ENCODE data around the gene ZNF689. TPM values are rescaled to one million over a fixed set of nuclear protein-coding genes. Genes with fewer than 3 reads are reported as not detected.
"Not testable (repeated sequence)": the region's sequence is repeated elsewhere in the genome, so short reads cannot be mapped to it uniquely, and the experiment has no call there.

Gene ZNF689
- total RNA-seq, 1 experiment from 2014 or later, result 10.3 TPM

DNA sequence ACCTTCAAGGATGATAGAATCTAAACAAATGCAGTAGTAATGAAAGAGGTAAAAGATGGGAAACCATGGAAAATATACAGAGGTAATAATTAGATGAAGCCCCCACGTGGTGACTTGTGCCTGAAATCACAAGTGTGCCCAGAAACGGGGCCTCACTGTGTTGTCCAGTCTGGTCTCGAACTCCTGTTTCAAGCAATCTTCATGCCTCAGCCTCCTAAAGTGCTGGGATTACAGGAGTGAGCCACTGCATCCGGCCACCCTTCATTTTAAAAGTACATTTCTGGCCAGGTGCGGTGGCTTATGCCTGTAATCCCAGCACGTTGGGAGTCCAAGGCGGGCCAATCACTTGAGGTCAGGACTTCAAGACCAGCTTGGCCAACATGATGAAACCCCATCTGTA lies 26.4 kb upstream of the ZNF689 start (continued):
- TF ChIP-seq, protein P1, sequence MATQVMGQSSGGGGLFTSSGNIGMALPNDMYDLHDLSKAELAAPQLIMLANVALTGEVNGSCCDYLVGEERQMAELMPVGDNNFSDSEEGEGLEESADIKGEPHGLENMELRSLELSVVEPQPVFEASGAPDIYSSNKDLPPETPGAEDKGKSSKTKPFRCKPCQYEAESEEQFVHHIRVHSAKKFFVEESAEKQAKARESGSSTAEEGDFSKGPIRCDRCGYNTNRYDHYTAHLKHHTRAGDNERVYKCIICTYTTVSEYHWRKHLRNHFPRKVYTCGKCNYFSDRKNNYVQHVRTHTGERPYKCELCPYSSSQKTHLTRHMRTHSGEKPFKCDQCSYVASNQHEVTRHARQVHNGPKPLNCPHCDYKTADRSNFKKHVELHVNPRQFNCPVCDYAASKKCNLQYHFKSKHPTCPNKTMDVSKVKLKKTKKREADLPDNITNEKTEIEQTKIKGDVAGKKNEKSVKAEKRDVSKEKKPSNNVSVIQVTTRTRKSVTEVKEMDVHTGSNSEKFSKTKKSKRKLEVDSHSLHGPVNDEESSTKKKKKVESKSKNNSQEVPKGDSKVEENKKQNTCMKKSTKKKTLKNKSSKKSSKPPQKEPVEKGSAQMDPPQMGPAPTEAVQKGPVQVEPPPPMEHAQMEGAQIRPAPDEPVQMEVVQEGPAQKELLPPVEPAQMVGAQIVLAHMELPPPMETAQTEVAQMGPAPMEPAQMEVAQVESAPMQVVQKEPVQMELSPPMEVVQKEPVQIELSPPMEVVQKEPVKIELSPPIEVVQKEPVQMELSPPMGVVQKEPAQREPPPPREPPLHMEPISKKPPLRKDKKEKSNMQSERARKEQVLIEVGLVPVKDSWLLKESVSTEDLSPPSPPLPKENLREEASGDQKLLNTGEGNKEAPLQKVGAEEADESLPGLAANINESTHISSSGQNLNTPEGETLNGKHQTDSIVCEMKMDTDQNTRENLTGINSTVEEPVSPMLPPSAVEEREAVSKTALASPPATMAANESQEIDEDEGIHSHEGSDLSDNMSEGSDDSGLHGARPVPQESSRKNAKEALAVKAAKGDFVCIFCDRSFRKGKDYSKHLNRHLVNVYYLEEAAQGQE (IDR thresholded peaks at IDR 0.05; ENCODE audit: low read depth), result no peak
- no peak for TF ChIP-seq ZFX (IDR thresholded peaks at IDR 0.05)
- TF ChIP-seq, protein P2, sequence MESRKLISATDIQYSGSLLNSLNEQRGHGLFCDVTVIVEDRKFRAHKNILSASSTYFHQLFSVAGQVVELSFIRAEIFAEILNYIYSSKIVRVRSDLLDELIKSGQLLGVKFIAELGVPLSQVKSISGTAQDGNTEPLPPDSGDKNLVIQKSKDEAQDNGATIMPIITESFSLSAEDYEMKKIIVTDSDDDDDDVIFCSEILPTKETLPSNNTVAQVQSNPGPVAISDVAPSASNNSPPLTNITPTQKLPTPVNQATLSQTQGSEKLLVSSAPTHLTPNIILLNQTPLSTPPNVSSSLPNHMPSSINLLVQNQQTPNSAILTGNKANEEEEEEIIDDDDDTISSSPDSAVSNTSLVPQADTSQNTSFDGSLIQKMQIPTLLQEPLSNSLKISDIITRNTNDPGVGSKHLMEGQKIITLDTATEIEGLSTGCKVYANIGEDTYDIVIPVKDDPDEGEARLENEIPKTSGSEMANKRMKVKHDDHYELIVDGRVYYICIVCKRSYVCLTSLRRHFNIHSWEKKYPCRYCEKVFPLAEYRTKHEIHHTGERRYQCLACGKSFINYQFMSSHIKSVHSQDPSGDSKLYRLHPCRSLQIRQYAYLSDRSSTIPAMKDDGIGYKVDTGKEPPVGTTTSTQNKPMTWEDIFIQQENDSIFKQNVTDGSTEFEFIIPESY (IDR thresholded peaks at IDR 0.05; ENCODE audit: extremely low read depth, insufficient replicate concordance, low read length), result no peak
- no peak for TF ChIP-seq JUND (IDR thresholded peaks at IDR 0.05)
- TF ChIP-seq SRF (IDR thresholded peaks at IDR 0.05; ENCODE audit: low read depth), result no peak
- no peak for TF ChIP-seq SP1 (IDR thresholded peaks at IDR 0.05; ENCODE audit: low read depth)
- no peak for TF ChIP-seq POLR2A (IDR thresholded peaks at IDR 0.05; ENCODE audit: borderline replicate concordance, extremely low read depth, insufficient read depth, insufficient read length)

DNA sequence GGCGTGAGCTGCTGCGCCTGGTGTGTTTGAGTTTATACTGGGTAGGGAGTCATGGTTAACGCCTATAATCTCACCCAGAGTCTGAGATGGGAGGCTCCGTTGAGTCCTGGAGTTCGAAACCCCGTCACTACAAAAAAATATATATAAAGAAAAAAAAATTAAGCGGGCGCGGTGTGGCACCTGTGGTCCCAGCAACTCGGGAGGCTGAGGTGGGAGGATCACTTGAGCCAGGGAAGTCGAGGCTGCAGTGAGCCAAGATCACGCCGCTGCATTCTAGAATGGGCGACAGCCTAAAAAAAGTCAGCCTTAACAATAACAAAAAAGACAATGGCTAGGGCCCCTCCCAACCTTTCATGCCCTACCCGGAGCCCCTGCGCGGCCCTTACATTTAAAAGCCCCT lies 23.3 kb upstream of the ZNF689 start:
- H4K20me1 ChIP-seq (ENCODE audit: insufficient read depth), result no peaks in the 10 kb centered on the region
- no peaks in the 10 kb centered on the region for H3K36me3 ChIP-seq (ENCODE audit: control insufficient read depth in 1 of 2, insufficient read depth in 2 of 2, low read length in 2 of 2)
- ChIA-PET CTCF (interaction anchor here (0.7 to 3.9 kb wide), 9 partner anchors 17 to 490 kb away, joined by 3 to 24 read pairs (median 4); partner anchors contain the start of genes DCTPP1, FBRS and PRR14), RAD21 (ENCODE audit: low non-redundant PET in 1 of 2, low total read pairs in 2 of 2, uncharacterized antibody in 2 of 2, unreplicated experiment in 2 of 2) (interaction anchor here in 1 of 2 experiments (0.6 to 0.9 kb wide), 2 partner anchors 204 to 962 kb away, joined by 3 to 5 read pairs; partner anchors contain the start of gene DCTPP1), POLR2A (interaction anchor here (0.8 to 1.4 kb wide), 8 partner anchors 17 to 262 kb away, joined by 3 to 12 read pairs (median 4); partner anchors contain the start of genes DCTPP1, PRR14, ZNF689 and ZNF747)
- peak overlapping the region; percentile 98 for H3K9ac ChIP-seq (ENCODE audit: low read length)
- no peak overlapping the region for H2AFZ ChIP-seq (ENCODE audit: low read depth, low read length, poor library complexity, severe bottlenecking)
- H3K4me1 ChIP-seq (ENCODE audit: control insufficient read depth in 1 of 2, insufficient read depth in 2 of 2, low read length in 2 of 2), result peaks cover 8 to 41% of the 10 kb centered on the region in 2 experiments; a peak in 3 of 4 replicates
- peaks cover 13% of the 10 kb centered on the region for H3K79me2 ChIP-seq (ENCODE audit: insufficient read depth, low read length)
- peak overlapping the region; percentile 90 for H3K4me2 ChIP-seq (ENCODE audit: low read length)
- no peaks in the 10 kb centered on the region for H3K9me2 ChIP-seq (ENCODE audit: insufficient read depth)
- peak overlapping the region; percentile 89 for H3K27ac ChIP-seq (ENCODE audit: low read depth, low read length)
- BruUV-seq (replicated peaks), result TSS peak; percentile 98
- no peaks in the 10 kb centered on the region for H3K27me3 ChIP-seq (ENCODE audit: insufficient read depth, low read length)
- no peak for TF ChIP-seq ZNF274 (IDR thresholded peaks at IDR 0.05; ENCODE audit: low read depth, low read length)
- no peak for TF ChIP-seq POLR2A (IDR thresholded peaks at IDR 0.05; ENCODE audit: borderline replicate concordance, extremely low read depth, insufficient read depth, insufficient read length)
- no peak for TF ChIP-seq CEBPB (IDR thresholded peaks at IDR 0.05; ENCODE audit: low read depth)
- H3K4me3 ChIP-seq (replicated peaks in 1 of 2; ENCODE audit: low read depth in 1 of 2, low read length in 2 of 2), result peak overlapping the region; percentile 76 to 88
- ATAC-seq (no peak), DNase-seq (ENCODE audit: low read depth, low spot score) (no peak)
- intact Hi-C loops (cut with micrococcal nuclease), result no loop called here
- H3K9me3 ChIP-seq (ENCODE audit: control insufficient read depth in 1 of 2, insufficient read depth in 1 of 2, low read depth in 1 of 2, low read length in 2 of 2), result no peaks in the 10 kb centered on the region

DNA sequence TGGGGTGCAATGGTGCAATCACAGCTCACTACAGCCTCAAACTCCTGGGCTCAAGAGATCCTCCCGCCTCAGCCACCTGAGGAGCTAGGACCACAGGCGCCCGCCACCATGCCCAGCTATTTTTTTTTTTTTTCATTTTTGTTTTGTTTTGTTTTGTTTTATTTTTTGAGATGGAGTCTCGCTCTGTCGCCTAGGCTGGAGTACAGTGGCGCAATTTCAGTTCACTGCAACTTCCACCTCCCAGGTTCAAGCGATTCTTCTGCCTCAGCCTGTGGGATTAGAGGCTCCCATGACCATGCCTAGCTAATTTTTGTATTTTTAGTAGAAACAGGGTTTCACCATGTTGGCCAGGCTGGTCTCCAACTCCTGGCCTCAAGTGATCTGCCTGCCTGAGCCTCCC lies 22.3 kb upstream of the ZNF689 start:
- H3K9ac ChIP-seq (ENCODE audit: low read length); H3K27ac ChIP-seq (ENCODE audit: low read depth, low read length); intact Hi-C loops (cut with micrococcal nuclease); H4K20me1 ChIP-seq (ENCODE audit: insufficient read depth); H3K4me3 ChIP-seq (replicated peaks in 1 of 2; ENCODE audit: low read depth in 1 of 2, low read length in 2 of 2); H3K9me3 ChIP-seq (ENCODE audit: control insufficient read depth in 1 of 2, insufficient read depth in 1 of 2, low read depth in 1 of 2, low read length in 2 of 2); H3K4me2 ChIP-seq (ENCODE audit: low read length); H3K9me2 ChIP-seq (ENCODE audit: insufficient read depth); H3K36me3 ChIP-seq (ENCODE audit: control insufficient read depth in 1 of 2, insufficient read depth in 2 of 2, low read length in 2 of 2); DNase-seq (ENCODE audit: low read depth, low spot score); POLR2A ChIA-PET; H2AFZ ChIP-seq (ENCODE audit: low read depth, low read length, poor library complexity, severe bottlenecking); BruUV-seq (replicated peaks); ATAC-seq; H3K27me3 ChIP-seq (ENCODE audit: insufficient read depth, low read length): not testable (repeated sequence)
- H3K79me2 ChIP-seq (ENCODE audit: insufficient read depth, low read length), result peaks cover 13% of the 10 kb centered on the region
- RAD21 ChIA-PET (ENCODE audit: low non-redundant PET in 1 of 2, low total read pairs in 2 of 2, uncharacterized antibody in 2 of 2, unreplicated experiment in 2 of 2), result interaction anchor here in 1 of 2 experiments (0.6 kb wide), 1 partner anchor 259 kb away, joined by 4 read pairs; no protein-coding TSS in a partner anchor
- peaks cover 8 to 37% of the 10 kb centered on the region in 2 experiments; a peak in 3 of 4 replicates for H3K4me1 ChIP-seq (ENCODE audit: control insufficient read depth in 1 of 2, insufficient read depth in 2 of 2, low read length in 2 of 2)
- CTCF ChIA-PET, result interaction anchor here (0.6 to 3.9 kb wide), 4 partner anchors 17 to 289 kb away, joined by 3 to 24 read pairs (median 4); partner anchors contain the start of genes DCTPP1 and PRR14
